ENCODE results near the gene KMT2D.

KMT2D gene

DNA sequence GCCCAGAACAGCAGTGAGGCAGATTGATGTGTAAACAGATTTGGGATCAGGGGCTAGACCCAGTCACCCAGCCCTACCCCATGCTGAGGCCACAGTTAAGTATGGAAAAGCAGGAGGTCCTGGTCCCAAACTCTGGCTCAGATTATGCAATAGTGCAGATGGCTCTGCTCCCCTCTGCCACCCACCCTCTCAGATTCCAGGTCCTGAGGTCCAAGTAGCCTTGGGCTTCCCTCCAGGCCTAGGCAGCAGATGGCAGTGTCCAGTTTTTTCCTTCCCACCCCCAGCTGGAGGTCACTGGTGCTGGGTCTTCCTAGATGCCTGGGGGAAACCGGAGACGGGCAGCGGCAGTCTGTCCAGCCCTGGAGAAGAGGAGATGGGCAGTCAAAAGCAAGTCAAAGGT, 36.8 kb upstream of the KMT2D start:
- DNase-seq (ENCODE audit: insufficient read length, low spot score), result no peak
- TF ChIP-seq POU2F2 (IDR thresholded peaks at IDR 0.05; ENCODE audit: low read depth, low read length) (no peak), TAF1 (IDR thresholded peaks at IDR 0.05; ENCODE audit: low read depth, low read length) (no peak), POLR2A (IDR thresholded peaks at IDR 0.05; ENCODE audit: low read depth, low read length) (no peak), PAX5 (IDR thresholded peaks at IDR 0.05; ENCODE audit: insufficient read depth, low read length, severe bottlenecking) (no peak), SPI1 (IDR thresholded peaks at IDR 0.05; ENCODE audit: low read depth, low read length) (no peak), POLR2AphosphoS5 (IDR thresholded peaks at IDR 0.05; ENCODE audit: low read depth, low read length) (no peak)
- no peak for FAIRE-seq

DNA sequence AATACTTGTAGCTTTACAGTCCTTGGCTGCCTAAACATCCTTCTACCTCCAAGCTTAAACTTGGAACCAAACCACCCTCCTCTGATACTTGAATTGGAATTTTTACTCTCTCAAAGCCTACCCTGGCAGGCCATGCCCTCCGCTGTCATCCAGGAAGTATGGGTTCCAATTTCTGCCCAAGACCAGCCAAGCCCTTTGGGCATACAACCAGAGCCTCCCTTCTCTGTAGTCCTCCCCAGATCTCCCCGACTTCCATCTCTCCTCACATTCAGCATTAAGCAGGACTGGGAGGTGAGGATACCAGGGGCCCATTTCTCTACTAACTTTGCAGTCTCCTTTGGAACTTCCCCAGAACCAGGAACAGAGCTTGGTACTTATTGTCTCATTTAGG, 34.4 kb upstream of the KMT2D start:
- no peak for FAIRE-seq

DNA sequence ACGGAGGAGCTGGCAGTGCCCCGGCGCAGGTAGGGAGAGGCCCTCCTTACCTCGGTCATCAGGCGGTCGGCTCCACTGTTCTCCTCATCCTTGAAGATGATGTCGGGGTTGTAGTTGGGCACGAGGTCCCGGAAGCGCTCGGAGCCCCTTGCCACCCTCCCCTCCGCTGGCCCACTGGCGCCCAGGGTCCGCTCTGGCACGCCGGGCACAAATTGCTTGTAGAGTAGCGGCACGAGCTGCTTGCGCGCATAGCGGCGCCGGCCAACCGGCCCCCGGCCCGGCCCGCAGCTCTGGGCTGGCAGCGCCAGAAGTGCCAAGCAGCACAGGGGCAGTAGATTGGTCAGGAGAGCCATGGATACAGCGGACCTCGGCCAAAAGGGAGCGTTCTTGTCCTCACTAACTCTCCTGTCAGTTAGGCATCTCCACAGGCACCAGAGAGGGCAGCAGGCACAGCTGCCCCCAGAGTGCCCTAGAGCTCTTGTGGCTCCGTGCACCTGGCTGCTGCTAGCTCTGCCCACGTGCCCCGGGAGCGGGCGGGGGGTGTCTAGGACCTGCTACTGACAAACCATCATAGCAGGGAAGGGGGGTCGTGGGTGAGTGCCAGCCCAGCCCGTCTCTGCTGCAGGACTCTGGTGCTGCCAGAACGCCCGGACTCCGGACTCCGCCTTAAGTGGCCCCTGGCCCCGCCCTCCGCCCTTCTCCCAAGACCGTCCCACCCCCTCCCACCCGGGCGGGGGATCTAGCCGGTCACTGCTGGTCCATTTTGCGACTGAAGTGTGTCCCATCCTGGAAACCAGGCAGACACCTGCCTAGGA, 33.8 kb upstream of the KMT2D start, which contains the start of gene DHH:
TSS of gene DHH (minus strand) at position 642 of the 815 bp plus-strand sequence. CDS start at position 353, 289 bp downstream.
- FAIRE-seq, result no peak
- no peak for DNase-seq (ENCODE audit: insufficient read length, low spot score)
- TF ChIP-seq SPI1 (IDR thresholded peaks at IDR 0.05; ENCODE audit: low read depth, low read length) (no peak), POU2F2 (IDR thresholded peaks at IDR 0.05; ENCODE audit: low read depth, low read length) (no peak), PAX5 (IDR thresholded peaks at IDR 0.05; ENCODE audit: insufficient read depth, low read length, severe bottlenecking) (no peak), POLR2A (IDR thresholded peaks at IDR 0.05; ENCODE audit: low read depth, low read length) (no peak; the same call in 1 of the 2 replicates), TAF1 (IDR thresholded peaks at IDR 0.05; ENCODE audit: low read depth, low read length) (no peak), POLR2AphosphoS5 (IDR thresholded peaks at IDR 0.05; ENCODE audit: low read depth, low read length) (no peak)

More for the DNA sequence above, 34.4 kb upstream of the KMT2D start:
- no peak for DNase-seq (ENCODE audit: insufficient read length, low spot score)
- TF ChIP-seq POLR2AphosphoS5 (IDR thresholded peaks at IDR 0.05; ENCODE audit: low read depth, low read length), result no peak
- no peak for TF ChIP-seq SPI1 (IDR thresholded peaks at IDR 0.05; ENCODE audit: low read depth, low read length)
- no peak for TF ChIP-seq POLR2A (IDR thresholded peaks at IDR 0.05; ENCODE audit: low read depth, low read length)
- no peak for TF ChIP-seq POU2F2 (IDR thresholded peaks at IDR 0.05; ENCODE audit: low read depth, low read length)
- TF ChIP-seq PAX5 (IDR thresholded peaks at IDR 0.05; ENCODE audit: insufficient read depth, low read length, severe bottlenecking), result no peak
- no peak for TF ChIP-seq TAF1 (IDR thresholded peaks at IDR 0.05; ENCODE audit: low read depth, low read length)

DNA sequence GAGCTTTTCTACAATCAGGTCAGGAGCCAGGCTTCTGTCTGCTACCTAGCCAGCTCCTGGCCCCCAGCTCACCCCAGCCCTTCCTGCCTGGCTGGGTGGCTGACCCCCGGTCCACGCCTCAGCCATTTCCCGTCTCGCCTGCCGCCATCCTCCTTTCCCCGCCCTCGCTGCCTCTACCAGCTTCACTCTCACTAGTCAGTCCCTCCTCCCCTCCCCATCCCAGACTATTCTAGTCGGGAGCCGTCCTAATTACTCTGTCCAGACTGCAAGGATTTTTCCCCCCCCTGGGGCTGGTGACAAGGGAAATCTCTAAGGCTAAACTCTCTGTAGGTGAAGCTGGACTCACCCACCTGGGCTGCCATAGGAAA, 33.2 kb upstream of the KMT2D start:
- TF ChIP-seq POU2F2 (IDR thresholded peaks at IDR 0.05; ENCODE audit: low read depth, low read length) (no peak), PAX5 (IDR thresholded peaks at IDR 0.05; ENCODE audit: insufficient read depth, low read length, severe bottlenecking) (no peak), POLR2AphosphoS5 (IDR thresholded peaks at IDR 0.05; ENCODE audit: low read depth, low read length) (no peak), TAF1 (IDR thresholded peaks at IDR 0.05; ENCODE audit: low read depth, low read length) (no peak), SPI1 (IDR thresholded peaks at IDR 0.05; ENCODE audit: low read depth, low read length) (no peak), POLR2A (IDR thresholded peaks at IDR 0.05; ENCODE audit: low read depth, low read length) (no peak)
- no peak for FAIRE-seq
- DNase-seq (ENCODE audit: insufficient read length, low spot score), result no peak

DNA sequence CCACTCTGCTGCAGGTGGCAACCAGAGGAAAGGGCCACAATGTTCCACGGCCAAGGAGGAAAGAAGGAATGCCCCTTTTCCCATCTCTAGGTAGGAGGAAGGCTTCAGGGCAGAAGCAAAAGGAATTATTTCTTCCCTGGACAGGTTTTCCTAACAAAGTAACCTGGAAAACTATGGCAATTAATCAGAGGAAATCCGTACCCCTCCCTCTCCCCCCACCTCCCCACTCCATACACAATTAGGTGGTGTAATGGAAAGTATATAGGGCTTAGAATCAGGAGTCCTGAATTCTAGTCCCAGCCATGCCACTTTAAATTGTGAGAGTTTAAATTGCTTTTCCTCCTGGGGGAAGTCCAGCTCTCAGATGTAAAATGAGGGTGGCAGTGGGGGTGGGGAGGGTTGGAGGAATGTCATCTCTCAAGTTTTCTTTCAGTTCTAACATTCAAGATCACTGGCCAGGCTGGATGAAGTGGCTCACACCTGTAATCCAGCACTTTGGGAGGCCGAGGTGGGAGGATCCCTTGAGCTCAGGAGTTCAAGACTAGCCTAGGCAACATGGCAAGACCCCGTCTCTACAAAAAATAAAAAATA, 32.3 kb upstream of the KMT2D start:
- DNase-seq (ENCODE audit: insufficient read length, low spot score) (no peak), FAIRE-seq (no peak)
- no peak for TF ChIP-seq TAF1 (IDR thresholded peaks at IDR 0.05; ENCODE audit: low read depth, low read length)
- TF ChIP-seq POU2F2 (IDR thresholded peaks at IDR 0.05; ENCODE audit: low read depth, low read length), result no peak
- TF ChIP-seq POLR2A (IDR thresholded peaks at IDR 0.05; ENCODE audit: low read depth, low read length), result no peak
- TF ChIP-seq PAX5 (IDR thresholded peaks at IDR 0.05; ENCODE audit: insufficient read depth, low read length, severe bottlenecking), result no peak
- no peak for TF ChIP-seq POLR2AphosphoS5 (IDR thresholded peaks at IDR 0.05; ENCODE audit: low read depth, low read length)
- TF ChIP-seq SPI1 (IDR thresholded peaks at IDR 0.05; ENCODE audit: low read depth, low read length), result no peak

DNA sequence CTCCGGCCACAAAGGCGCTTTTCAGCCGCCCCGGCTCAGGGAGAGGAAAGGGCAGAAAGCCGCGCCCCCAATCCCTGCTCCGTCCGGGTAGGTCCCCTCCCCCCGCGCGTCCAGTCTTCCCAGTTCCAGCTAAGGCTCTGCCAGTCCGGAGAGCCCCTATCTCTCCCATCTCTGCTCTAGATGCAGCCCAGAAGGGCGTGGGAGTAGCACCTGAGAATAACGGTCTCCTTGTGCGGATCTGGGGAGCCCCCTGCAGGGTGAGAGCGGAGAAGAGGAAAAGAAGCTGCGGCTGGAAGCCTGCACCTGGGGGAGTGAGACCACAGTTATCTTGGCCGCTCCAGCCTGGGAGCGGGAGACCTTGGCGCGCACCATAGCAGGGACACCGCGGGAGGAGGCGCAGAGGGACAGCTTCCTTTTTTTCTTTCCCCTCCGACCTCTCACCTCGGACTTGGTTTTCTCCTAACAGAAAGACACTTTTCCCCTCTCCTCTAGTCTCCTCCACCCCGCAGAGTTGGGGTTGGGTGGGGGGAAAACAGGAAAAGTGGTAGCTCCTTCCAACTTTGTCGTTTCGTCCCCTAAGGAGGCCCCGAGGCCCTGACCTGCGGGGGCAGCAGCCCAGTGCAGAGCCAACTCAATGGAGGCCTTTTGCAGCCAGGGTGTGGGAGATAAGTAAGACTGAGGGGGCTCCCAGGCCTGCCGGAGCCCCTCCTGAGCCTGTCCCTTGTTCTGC, 31.7 kb upstream of the KMT2D start:
- no peak for TF ChIP-seq TAF1 (IDR thresholded peaks at IDR 0.05; ENCODE audit: low read depth, low read length)
- FAIRE-seq (no peak), DNase-seq (ENCODE audit: insufficient read length, low spot score) (no peak)

DNA sequence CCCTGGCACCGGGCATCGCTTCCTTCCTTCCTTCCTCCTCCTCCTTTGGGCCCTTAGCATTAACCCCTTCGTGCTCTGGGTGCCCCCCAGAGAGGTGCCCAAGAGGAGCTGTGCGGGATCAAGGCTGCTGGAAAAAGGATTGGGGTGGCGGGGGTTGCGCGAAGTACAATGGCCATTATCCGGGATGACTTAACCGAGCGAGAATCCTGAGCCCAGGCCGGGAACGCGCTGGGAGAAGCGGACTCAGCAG, 31.2 kb upstream of the KMT2D start:
- DNase-seq (ENCODE audit: insufficient read length, low spot score) (no peak), FAIRE-seq (no peak)
- no peak for TF ChIP-seq POLR2AphosphoS5 (IDR thresholded peaks at IDR 0.05; ENCODE audit: low read depth, low read length)
- no peak for TF ChIP-seq POU2F2 (IDR thresholded peaks at IDR 0.05; ENCODE audit: low read depth, low read length)
- no peak for TF ChIP-seq TAF1 (IDR thresholded peaks at IDR 0.05; ENCODE audit: low read depth, low read length)
- TF ChIP-seq POLR2A (IDR thresholded peaks at IDR 0.05; ENCODE audit: low read depth, low read length), result no peak
- no peak for TF ChIP-seq SPI1 (IDR thresholded peaks at IDR 0.05; ENCODE audit: low read depth, low read length)
- TF ChIP-seq PAX5 (IDR thresholded peaks at IDR 0.05; ENCODE audit: insufficient read depth, low read length, severe bottlenecking), result no peak

DNA sequence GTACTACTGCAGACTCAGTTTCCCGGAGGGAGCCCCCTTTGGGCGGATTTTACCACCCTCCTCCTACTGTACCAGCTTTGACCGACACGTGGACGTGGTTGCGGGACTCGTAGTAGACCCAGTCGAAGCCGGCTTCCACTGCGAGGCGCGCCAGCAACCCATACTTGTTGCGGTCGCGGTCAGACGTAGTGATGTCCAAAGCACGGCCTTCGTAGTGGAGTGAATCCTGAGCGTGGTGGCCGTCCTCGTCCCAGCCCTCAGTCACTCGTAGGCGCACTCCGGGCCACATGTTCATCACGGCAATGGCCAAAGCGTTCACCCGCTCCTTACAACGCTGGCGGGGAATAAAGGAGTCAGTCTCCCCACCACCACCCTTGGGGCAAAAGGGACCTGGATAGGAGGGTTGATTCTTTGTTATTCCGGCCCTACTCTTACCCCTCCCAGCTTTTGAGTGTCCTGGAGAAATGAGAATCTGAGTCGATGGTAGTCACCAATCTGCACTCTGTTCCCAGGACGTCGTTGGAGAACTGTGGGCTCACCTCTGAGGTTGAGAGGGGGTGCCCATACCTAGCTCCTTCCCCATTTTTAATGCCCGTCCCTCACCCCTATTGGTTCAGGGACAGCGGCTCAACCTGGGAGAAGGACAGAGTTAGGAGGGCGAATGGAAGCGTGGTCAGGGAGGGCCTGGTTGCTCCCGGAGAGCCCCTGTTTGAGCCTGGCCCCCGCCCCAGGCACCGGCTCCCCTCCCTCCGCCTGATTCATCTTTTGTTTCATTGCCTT, 30.7 kb upstream of the KMT2D start:
- no peak for DNase-seq (ENCODE audit: insufficient read length, low spot score)
- no peak for TF ChIP-seq TAF1 (IDR thresholded peaks at IDR 0.05; ENCODE audit: low read depth, low read length)
- no peak for TF ChIP-seq POU2F2 (IDR thresholded peaks at IDR 0.05; ENCODE audit: low read depth, low read length)
- FAIRE-seq, result no peak
